ENCODE results near the gene PLCB1.

- no peak for TF ChIP-seq CTCF (IDR thresholded peaks at IDR 0.05; ENCODE audit: low read length)
- no peak for TF ChIP-seq EZH2 (IDR thresholded peaks at IDR 0.05; ENCODE audit: borderline replicate concordance, low read length)
Observed at GRCh38 chr20:8152847-8153246, 20.8 kb downstream of the PLCB1 start.
